Suprapubic skin (tissue), 4 donors: ENCODE results near the gene RBMS3. TPM values are rescaled to one million over a fixed set of nuclear protein-coding genes. Genes with fewer than 3 reads are reported as not detected.

Experiments
- DNase-seq, 2 donors: peaks; one replicate each; pipeline ENCODE4 v3.0.0-alpha.2; 2019; ENCODE audit warnings: low spot score in 2 of 2
- H3K27ac ChIP-seq: fragments of 200-600 bp; sonication (generic); one replicate; pipeline ENCODE4 v1.5.1; 2019
- H3K27me3 ChIP-seq: fragments of 200-600 bp; sonication (generic); one replicate; pipeline ENCODE4 v1.5.1; 2019
- H3K36me3 ChIP-seq: fragments of 200-600 bp; sonication (generic); one replicate; pipeline ENCODE4 v1.5.1; 2019
- H3K4me1 ChIP-seq: fragments of 200-600 bp; sonication (generic); one replicate; pipeline ENCODE4 v1.5.1; 2019
- H3K4me3 ChIP-seq: fragments of 200-600 bp; sonication (generic); one replicate; pipeline ENCODE4 v1.5.1; 2019; ENCODE audit warnings: mild to moderate bottlenecking
- H3K9me3 ChIP-seq: fragments of 200-600 bp; sonication (generic); one replicate; pipeline ENCODE4 v1.5.1; 2019
- EP300 ChIP-seq: sonication (generic); formaldehyde crosslinking; IDR thresholded peaks from one replicate; pipeline ENCODE4 v1.6.1; 2017; ENCODE audit warnings: antibody characterized with exemption
- POLR2A ChIP-seq, 2 donors: fragments of 450-650 bp; IDR thresholded peaks; one replicate each; pipeline ENCODE4 v1.6.1; 2017; ENCODE audit warnings: antibody characterized with exemption in 2 of 2, mild to moderate bottlenecking in 2 of 2, moderate library complexity in 2 of 2
- POLR2AphosphoS5 ChIP-seq, 3 donors: sonication (generic); formaldehyde crosslinking; IDR thresholded peaks; one replicate each; pipeline ENCODE4 v1.6.1; 2017; ENCODE audit warnings: antibody characterized with exemption in 3 of 3
- WGBS: methylation state at CpG from one replicate; pipeline ENCODE4 v1.1.5; 2018; 5-methylcytosine and 5-hydroxymethylcytosine counted together
- total RNA-seq, 4 donors: library from RNA; depleted of rRNA; stranded (reverse); fragments of >200 nt; gene quantifications; one replicate each; pipeline ENCODE4 v1.1.0, GENCODE V29; 2016
- TF ChIP-seq, protein P1 (sequence below), 2 donors: fragments of 200-600 bp in 1 of 2; fragments of 450-650 bp in 1 of 2; sonication (generic) in 1 of 2; IDR thresholded peaks; one replicate each; pipeline ENCODE4 v1.5.1; 2016 to 2019; ENCODE audit warnings: antibody characterized with exemption in 2 of 2, mild to moderate bottlenecking in 1 of 2, moderate library complexity in 1 of 2

RBMS3 gene
- total RNA-seq, 4 donors from 2014 or later: 7.7 to 23.4 (median 11.9) TPM

DNA sequence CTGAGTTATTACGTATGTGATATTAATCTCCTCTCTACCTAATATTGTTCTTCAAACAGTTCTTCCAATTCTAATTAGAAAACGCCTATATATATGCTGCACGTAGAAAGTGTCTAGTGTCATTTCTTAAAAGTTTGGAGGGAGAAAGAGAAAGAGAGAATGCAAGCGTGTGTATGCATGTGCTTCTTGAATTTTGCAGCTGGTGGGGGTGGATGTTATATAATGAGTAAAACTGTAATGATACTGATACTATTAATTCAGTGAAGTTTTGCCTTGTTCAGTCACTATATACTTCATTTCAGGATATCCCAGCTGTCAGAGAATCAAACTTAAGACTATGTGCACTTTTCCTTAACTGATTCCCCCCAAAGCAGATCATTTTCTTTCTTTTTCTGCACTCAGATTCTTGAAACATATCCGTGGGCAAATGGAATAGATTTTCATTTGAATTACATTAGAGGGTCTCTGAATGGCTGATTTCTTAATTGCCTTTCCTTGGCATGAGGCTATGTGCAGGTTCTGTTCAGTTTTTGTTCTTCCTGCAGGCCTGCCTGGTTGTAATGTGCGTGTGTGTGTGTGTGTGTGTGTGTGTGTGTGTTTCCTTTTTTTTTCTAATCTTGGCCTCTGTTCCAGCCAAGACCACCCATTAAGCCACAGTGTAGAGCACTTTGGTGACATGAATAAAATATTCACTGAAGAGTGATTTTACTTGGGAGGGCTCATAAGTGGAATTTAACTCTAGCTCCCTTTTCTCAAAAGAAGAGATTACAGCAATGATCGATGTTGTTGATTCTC, 617.5 kb downstream of the RBMS3 start:
- DNase-seq: no peak
- H3K36me3 ChIP-seq: no peaks in the 10 kb centered on the region
- H3K9me3 ChIP-seq: no peaks in the 10 kb centered on the region
- H3K4me3 ChIP-seq: no peak overlapping the region
- H3K27me3 ChIP-seq: no peaks in the 10 kb centered on the region
- H3K4me1 ChIP-seq: no peaks in the 10 kb centered on the region
- 70% methylated on average over 7 of the region's 7 CpGs for WGBS
- no peak overlapping the region for H3K27ac ChIP-seq
- TF ChIP-seq, protein P1, sequence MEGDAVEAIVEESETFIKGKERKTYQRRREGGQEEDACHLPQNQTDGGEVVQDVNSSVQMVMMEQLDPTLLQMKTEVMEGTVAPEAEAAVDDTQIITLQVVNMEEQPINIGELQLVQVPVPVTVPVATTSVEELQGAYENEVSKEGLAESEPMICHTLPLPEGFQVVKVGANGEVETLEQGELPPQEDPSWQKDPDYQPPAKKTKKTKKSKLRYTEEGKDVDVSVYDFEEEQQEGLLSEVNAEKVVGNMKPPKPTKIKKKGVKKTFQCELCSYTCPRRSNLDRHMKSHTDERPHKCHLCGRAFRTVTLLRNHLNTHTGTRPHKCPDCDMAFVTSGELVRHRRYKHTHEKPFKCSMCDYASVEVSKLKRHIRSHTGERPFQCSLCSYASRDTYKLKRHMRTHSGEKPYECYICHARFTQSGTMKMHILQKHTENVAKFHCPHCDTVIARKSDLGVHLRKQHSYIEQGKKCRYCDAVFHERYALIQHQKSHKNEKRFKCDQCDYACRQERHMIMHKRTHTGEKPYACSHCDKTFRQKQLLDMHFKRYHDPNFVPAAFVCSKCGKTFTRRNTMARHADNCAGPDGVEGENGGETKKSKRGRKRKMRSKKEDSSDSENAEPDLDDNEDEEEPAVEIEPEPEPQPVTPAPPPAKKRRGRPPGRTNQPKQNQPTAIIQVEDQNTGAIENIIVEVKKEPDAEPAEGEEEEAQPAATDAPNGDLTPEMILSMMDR (IDR thresholded peaks at IDR 0.05): no peak
- no peak for TF ChIP-seq POLR2AphosphoS5 (IDR thresholded peaks at IDR 0.05)
- TF ChIP-seq EP300: no peak
- no peak for TF ChIP-seq POLR2A (IDR thresholded peaks at IDR 0.05)

DNA sequence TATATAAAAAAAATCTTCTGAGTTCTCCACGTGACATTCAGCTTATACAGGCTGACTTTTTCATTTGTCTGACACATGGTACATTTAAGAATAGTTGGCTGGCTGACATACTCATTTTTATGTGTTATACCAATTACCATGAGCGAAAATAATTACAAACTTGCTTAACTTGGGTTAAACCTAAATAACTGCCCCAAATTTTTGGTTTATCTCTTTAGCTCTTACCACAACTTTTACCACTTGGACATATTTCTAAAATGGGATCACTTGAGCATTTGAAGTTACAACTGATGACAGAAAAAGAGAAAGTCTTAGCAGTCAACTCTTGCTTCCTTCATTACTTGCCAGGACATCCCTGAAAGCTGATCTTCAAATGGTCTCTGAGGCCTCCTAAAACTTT, 618.1 kb downstream of the RBMS3 start:
- H3K9me3 ChIP-seq: no peaks in the 10 kb centered on the region
- DNase-seq: no peak
- no peaks in the 10 kb centered on the region for H3K4me1 ChIP-seq
- H3K4me3 ChIP-seq: no peak overlapping the region
- TF ChIP-seq POLR2AphosphoS5 (IDR thresholded peaks at IDR 0.05) (no peak), POLR2A (IDR thresholded peaks at IDR 0.05) (no peak), EP300 (no peak)
- TF ChIP-seq, protein P1 (IDR thresholded peaks at IDR 0.05): no peak
- 91% methylated on average over 2 of the region's 2 CpGs for whole genome bisulfite sequencing
- H3K27me3 ChIP-seq: no peaks in the 10 kb centered on the region
- no peaks in the 10 kb centered on the region for H3K36me3 ChIP-seq
- no peak overlapping the region for H3K27ac ChIP-seq

DNA sequence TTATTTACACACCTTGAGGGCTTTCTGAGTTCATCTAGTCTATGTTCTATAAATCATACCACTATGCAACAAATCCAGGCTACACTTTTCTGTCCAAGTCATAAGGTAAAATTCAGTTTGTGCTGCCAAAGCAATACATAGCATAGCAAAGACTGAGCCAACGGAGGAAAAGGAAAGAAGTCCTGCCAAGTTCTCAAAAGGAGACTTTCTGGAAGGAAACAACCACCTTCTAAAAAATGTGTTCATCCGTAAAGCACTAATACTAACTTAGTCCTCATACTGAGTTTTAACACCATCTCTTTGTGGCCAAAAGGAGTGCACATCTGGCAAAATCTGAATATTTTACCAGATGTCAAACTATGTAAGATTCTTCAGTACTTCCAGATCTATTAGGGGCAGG, 620.2 kb downstream of the RBMS3 start:
- 33% methylated on average over 2 of the region's 2 CpGs for WGBS

DNA sequence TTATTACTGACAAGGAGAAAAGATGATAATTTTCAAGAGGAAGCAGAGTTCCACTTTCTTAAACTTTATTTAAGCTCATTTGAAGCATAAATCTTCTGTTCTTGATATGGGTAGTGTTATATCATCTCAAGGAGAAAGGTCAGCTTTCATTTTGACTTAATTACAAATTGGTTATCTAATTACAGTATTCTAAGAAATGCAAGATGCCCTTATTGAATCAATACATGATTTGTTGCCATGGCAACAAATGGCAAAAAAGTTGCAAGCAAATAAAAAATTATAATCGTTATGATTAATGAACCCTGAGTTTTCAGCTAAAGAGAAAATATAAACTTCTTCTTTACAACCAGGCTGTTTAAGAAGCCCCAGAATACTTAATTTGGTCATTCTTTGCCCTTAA, 622.7 kb downstream of the RBMS3 start:
- H3K36me3 ChIP-seq: no peaks in the 10 kb centered on the region
- H3K4me1 ChIP-seq: no peaks in the 10 kb centered on the region
- no peak for TF ChIP-seq POLR2A (IDR thresholded peaks at IDR 0.05)
- TF ChIP-seq, protein P1 (IDR thresholded peaks at IDR 0.05): no peak
- TF ChIP-seq EP300: no peak
- TF ChIP-seq POLR2AphosphoS5 (IDR thresholded peaks at IDR 0.05): no peak
- H3K27ac ChIP-seq: no peak overlapping the region
- H3K4me3 ChIP-seq: no peak overlapping the region
- no peaks in the 10 kb centered on the region for H3K27me3 ChIP-seq
- 86% methylated on average over 1 of the region's 1 CpG for WGBS
- no peak for DNase-seq
- no peaks in the 10 kb centered on the region for H3K9me3 ChIP-seq

More for the DNA sequence above, 620.2 kb downstream of the RBMS3 start:
- Histone ChIP-seq H3K4me1 (no peaks in the 10 kb centered on the region), H3K27ac (no peak overlapping the region), H3K36me3 (no peaks in the 10 kb centered on the region), H3K9me3 (no peaks in the 10 kb centered on the region), H3K4me3 (no peak overlapping the region), H3K27me3 (no peaks in the 10 kb centered on the region)
- DNase-seq: no peak
- TF ChIP-seq POLR2A (IDR thresholded peaks at IDR 0.05) (no peak), EP300 (no peak), POLR2AphosphoS5 (IDR thresholded peaks at IDR 0.05) (no peak)
- TF ChIP-seq, protein P1 (IDR thresholded peaks at IDR 0.05): no peak

DNA sequence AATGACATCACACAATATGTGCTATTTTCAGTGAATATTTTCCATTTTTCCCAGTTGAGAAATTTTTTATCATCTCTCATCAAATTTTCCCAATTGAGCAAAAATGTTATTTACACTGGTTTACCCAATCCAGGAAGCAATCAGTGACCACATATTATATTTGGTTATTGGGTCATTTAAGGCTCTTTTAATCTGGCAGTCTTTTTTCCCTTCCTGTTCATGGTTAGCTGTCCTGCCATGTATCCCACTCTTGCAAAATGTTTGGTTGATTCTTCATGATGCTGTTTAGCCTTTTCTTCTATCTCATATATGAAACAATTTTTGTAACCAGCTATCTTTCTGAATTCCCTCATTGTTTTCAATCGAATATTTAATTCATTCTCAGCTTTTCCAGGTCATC, 626.0 kb downstream of the RBMS3 start:
- Histone ChIP-seq H3K4me1 (no peaks in the 10 kb centered on the region), H3K27ac (no peak overlapping the region), H3K36me3 (no peaks in the 10 kb centered on the region), H3K4me3 (no peak overlapping the region), H3K27me3 (no peaks in the 10 kb centered on the region), H3K9me3 (no peaks in the 10 kb centered on the region)
- 84% methylated on average over 1 of the region's 1 CpG for WGBS
- TF ChIP-seq EP300: no peak
- no peak for TF ChIP-seq POLR2A (IDR thresholded peaks at IDR 0.05)
- TF ChIP-seq, protein P1 (IDR thresholded peaks at IDR 0.05): no peak
- DNase-seq: no peak
